HT1080 (cell line): ENCODE measurements around the gene MDC1. TPM values are rescaled to one million over a fixed set of nuclear protein-coding genes. Genes with fewer than 3 reads are reported as not detected.
A peak's percentile ranks its signal among the peaks of the same experiment; 100 is the strongest.

ENCODE experiments used
- DNase-seq: peaks from one replicate; pipeline ENCODE4 v3.0.0-alpha.2; 2015; ENCODE audit warnings: low read depth
- total RNA-seq: library from RNA; depleted of rRNA; stranded (reverse); fragments of >200 nt; shearing (Covaris generic); gene quantifications from 2 replicates; pipeline ENCODE4 v1.2.3, GENCODE V29; 2014

MDC1 gene
- total RNA-seq, 1 experiment from 2014 or later, result 12.9 TPM

DNA sequence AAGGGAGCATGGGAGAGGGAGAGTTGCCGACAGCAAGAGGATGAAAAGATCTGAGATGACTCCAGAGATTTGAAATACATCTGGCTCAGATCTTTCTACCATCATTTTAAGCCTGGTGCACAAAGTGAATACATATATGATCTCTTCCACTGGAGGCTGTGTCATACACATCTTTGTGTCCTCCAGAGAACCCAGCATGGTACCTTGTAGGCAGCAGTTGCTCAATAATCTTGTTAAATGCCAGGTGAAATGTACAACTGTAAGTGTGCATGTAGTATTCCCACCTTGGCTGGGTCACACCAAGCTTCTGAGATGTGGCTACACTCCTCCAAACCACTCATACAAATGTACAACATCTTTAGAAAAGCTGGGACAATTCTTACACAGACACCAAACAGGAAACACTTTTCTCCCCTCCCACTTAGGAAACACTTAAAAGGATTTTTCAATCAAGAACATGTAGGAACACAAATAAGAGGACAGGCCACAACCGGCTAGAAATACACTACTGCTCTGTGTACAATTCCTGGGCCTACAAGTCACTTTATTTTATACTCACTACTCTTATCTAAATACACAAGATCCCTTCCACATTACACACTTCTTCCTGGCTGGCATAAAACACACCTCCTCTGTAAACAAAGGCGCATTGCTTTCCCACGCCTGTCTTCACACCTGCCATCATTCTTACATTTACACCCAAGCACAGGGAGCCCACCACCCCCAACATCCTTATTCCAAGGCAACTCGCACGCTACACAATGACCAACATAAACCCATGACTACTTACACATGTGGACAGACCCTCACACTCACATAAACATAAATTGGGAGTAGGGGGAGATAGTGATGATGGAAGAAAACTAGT lies 31.1 kb upstream of the MDC1 start:
- DNase-seq, result peak; percentile 61

DNA sequence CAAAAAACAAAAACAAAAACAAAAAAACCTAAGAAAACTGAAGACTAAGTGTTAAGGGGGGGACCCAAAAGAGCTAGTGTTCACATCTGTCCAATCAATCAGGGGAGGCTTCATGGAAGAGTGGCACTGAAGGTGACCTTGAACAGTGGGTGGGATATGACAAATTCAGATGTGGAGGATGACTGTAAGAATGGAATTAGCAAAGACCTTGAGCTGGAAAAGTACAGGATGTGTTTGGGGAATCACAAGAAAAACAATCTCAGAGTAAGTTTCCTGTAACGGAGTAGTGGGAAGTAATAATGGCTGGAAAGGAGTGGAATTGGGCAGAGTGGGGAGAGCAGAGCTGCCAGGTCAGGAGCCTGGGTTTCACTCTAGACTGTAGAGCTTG lies 30.2 kb upstream of the MDC1 start:
- peak; percentile 78 for DNase-seq

DNA sequence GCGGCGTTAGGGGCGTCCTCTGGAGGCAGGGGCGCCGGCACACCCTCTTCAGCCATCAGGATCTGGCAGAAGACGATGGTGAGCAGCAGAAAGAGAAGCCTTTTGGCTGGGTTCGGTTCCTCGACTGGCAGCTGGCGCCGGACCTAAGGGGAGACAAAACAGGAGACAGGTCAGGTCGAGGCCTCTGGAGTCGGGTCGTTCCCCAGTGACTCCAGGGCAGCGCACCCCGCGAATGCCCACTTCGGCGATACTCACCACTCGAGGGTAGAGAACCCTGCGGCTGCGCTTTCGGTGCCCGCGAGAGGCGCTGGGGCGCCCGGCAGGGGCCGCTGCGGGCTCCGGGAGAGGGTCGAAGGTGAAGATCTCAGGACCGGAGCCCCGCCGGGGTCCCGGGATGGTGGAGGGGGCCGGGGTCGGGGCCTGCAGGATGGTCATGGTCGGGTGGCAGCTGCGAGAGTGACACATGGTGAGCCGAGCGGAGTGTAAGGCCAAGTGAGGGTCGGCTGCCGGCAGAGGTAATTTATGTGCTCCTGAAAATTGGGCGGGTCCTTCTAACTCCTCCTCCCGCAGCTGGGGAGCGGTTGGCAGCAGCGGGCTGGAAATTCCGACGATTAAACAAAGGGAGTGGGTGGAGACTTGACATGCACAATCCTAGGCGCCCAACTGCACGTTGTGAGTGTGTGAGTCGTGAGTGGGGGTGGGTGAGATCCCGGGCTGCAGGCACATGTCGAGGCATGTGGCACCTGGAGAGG lies 27.1 kb upstream of the MDC1 start, which contains the start of gene IER3:
Gene IER3, minus strand, starts transcription at position 494 of the 752 bp plus-strand sequence. Its CDS starts 29 bp downstream, at position 465.
- peak; percentile 96 for DNase-seq

DNA sequence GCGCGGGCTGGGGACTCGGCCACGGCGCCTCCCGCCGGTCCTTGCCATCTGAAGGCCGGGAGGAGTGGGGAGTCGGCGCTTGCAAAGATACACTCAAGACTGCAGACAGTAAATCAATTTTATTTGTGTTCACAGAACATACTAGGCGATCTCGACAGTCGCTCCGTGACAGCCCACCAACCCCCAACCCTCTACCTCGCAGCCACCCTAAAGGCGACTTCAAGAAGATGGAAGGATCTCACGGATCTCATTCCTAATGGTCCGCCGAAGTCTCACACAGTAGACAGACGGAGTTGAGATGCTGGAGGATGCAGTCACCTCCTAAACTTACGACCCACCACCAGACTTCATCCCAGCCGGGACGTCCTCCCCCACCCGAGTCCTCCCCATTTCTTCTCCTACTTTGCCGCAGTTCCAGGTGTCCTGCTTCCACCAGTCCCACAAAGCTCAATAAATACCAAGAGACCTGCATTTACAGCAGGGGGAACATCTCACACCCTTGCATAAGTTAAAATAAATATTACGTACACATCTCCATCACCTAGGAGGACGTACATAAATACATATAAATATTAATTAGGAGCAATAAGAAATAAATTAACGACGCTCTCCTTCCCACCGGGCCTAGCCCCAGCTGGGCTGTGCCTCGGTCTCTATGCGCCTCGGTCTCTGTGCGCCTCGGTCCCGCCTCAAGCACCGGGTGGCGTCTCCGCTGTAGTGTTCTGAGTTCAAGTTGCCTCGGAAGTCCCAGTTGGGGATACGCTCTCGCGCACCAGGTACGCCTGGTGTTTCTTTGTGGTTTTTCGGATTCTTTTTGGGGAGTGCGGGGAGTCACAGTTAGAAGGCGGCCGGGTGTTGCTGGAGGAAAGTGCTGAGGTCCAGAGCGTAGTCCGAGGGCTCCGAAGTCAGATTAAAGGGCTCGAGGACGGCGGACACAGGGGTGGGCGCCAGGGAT lies 26.3 kb upstream of the MDC1 start:
- DNase-seq, result no peak

DNA sequence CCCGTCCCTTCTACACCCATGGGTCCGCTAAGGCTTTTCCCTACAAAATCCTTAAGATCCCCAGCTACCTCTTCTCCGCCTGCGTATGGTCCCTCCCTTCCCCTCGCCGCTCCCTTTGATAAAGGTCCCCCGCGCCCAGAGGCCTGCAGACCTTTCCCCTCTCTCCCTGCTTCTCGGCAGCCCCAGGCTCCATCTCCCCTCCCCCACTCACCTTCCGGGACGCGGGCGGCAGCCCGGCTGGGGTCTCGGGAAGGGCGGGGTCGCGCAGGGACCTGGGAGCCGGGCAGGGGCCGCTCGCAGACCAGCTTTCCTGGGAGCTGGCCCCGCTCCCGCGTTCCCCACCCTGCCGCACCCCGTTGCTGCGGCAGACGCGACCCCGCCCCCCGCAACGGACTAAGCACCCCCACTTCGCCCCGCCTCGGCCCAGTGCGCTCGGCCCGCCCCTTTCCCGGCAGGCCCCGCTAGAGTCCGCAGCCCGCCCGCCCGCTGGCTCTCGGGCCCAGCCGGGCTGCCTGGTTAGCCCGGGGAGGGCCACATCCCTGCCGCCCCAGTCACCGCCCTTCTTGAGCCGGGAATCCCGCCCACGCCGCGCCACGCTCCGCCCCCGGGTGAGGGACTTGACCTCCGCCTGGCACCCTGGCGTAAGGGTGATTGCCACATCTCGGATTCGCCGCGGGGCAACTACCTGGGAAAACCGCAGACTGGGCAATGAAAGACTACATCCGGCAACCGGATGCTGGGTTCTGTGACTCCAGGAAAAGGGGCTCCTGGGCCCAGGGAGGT lies 25.4 kb upstream of the MDC1 start, which contains the start of gene FLOT1:
Gene FLOT1, minus strand, starts transcription at position 372 of the 783 bp plus-strand sequence. CDS start 498 bp downstream, outside the sequence.
- peak; percentile 98 for DNase-seq

DNA sequence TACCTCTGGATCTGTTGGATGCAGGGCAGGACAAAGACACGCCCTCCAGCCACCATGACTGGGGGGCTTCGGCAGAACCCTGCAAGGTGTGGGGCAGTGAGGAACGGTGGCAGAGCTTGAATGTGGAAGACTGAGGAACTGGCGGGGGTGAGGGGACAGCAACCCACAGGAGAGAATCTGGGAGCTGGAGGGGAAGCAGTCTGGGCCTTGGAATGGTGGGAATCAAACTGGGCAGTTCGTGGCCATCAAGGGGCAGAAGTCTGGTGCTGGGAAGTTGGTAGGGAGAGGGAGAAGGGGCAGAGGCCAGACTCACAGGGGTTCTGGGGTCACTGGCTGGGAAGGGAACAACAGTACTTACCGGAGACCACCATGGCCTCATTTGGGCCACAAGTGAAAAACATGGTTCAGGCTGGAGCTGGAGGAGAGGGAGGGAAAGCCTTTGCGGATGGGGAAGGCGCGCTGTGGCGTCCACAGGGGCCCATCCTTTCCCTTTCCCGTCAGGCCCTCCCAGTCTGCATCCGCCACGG lies 24.8 kb upstream of the MDC1 start:
- DNase-seq, result peak; percentile 48

DNA sequence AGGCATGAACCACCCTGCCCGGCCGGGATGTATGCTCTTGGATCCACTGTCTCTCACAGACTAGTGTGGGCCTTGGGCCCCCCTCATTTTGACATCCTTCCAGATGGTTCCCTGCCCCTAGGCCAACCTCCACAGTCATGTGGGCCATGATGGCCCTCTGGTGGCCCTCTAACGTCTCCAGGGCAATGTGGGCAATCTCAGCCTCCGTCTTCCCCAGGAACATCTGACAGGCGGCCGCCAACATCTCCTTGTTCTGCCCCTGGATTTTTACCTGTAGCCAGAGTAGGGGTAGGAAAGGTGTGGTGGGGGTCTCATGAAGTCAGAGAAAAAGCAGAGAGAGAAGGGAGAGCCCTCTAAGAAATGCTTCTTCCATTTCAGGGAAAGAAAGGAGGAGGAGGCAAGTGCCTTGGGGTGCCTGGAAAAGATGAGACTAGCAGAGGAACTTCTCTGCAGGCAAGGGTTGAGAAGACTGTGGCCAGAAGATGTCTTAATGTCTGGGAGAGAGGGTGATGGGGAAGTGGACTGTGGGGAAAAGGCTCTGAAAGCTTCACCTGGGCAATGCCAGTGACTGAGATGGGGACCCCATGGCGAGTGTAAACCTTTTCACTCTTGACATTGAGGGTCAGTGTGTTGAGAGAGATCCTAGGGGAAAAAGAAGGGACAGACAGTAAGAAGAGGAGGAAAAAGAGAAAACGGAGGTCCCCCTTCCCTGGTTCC lies 24.1 kb upstream of the MDC1 start:
- DNase-seq, result no peak

DNA sequence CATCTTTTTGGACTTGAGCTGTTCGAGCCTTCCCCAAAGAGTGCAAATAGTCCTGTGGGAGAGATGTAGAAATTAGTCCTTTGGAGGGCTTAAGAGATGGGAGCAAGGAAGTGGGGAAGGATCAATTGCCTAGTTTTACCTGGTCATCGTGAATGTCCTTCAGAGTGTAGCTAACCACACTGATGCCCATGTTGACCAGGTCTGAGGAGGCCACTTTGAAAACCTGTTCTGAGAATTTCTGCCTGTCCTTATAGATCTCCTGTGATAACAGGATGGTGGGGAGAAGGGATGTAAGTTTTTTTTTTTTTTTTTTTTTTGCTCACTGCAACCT lies 23.4 kb upstream of the MDC1 start:
- no peak for DNase-seq

DNA sequence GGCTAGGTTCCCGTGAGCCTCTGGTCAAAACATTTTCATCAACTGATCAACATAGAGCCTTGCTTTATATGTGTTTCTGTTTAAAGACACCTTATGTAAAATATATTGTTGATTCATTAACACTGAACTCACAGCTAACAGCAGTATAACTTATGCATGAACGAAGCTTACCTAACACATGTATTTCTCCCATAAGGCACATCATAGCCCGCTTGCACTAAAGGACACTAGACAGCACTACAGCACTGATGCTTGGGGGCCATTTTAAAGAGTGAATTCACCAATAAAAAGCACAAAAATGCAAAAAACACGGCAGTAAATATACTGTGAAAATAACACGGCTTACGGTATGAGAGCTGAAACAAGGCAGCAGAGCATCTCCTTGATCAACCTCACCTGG lies 21.5 kb upstream of the MDC1 start:
- no peak for DNase-seq

DNA sequence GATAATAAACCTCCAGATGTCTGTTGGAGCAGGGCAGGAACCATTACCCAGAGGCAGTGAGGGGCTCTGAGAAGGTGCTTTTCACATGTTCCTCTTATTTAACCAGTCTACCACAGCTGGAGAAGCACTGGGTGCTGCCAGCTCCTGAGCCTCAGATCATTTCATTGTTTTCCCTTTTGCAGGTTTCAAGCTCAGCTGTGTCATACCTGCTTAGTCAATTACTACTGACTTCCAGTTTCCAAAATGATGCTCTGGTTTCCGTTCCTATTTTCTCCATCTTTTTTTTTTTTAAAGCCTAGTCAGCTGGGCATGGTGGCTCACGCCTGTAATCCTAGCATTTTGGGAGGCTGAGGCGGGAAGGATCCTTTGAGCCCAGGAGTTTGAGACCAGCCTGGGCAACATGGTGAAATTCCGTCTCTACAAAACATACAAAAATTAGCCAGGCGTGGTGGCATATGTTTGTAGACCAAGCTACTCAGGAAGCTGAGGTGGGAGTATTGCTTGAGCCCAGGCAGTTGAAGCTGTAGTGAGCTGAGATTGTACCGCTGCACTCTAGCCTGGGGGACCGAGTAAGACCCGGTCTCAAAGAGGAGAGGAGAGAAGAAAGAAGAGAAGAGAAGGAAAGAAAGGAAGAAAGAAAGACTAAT lies 18.7 kb upstream of the MDC1 start:
- DNase-seq, result no peak

DNA sequence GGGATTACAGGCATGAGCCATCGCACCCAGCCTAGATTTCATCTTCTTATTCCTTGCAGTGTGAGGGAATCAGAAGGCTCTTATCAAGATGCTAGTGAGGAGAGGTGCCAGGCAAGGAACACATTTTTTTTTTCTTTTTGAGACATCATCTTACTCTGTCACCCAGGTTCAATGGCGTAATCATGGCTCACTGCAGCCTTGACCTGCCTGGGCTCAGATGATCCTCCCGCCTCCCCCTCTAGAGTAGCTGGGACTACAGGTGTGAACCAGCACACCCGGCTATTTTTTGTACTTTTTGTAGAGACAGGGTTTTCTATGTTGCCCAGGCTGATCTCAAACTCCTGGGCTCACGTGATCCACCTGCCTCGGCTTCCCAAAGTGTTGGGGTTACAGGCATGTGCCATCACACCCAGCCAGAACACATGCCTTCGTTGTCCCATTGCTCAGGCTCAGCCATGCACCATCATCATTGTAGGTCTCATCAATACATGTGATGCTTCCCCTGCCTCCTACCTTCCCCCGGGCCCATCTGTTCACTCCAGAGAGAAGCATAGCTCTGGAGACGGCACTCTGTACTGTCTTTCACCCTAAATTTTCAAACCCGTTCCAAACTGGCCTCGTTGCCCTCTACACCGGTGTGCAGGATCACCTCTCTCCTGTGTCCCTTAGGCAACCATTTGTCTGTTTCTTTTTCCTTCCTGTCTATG lies 15.3 kb upstream of the MDC1 start:
- no peak for DNase-seq

DNA sequence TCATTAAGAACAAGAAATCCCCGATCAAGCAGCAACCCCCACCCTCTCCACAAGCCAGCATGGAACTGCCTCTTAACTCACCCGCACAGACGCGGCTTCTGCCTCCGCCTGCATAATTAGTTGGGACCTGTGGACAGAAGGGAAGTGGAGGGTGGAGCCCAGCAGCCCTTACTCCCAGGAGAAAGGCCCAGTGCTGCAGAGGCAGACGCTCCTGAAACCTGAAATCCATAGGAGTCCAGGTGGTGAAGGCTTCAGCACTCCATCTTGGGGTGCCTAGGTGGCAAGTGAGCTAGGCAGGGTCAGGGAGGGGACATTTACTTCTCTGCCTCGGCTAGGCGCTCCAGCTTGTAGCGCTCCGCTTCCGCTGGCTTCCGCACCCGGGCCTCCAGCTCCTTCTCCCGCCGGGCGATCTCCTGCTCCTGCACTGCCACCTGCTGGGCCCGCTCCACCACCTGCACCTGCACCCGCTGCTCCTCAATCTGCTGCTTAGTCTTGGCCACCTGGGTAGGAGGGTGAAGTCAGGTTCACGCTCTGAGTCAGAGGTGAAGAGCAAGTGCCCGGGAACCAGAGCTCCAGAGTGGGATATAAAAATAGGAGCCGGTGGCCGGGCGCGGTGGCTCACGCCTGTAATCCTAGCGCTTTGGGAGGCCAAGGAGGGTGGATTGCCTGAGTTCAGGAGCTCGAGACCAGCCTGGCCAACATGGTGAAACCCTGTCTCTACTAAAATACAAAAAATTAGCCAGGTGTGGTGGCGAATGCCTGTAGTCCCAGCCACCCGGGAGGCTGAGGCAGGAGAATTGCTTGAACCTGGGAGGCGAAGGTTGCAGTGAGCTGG lies 13.7 kb upstream of the MDC1 start:
- DNase-seq, result peak; percentile 58

DNA sequence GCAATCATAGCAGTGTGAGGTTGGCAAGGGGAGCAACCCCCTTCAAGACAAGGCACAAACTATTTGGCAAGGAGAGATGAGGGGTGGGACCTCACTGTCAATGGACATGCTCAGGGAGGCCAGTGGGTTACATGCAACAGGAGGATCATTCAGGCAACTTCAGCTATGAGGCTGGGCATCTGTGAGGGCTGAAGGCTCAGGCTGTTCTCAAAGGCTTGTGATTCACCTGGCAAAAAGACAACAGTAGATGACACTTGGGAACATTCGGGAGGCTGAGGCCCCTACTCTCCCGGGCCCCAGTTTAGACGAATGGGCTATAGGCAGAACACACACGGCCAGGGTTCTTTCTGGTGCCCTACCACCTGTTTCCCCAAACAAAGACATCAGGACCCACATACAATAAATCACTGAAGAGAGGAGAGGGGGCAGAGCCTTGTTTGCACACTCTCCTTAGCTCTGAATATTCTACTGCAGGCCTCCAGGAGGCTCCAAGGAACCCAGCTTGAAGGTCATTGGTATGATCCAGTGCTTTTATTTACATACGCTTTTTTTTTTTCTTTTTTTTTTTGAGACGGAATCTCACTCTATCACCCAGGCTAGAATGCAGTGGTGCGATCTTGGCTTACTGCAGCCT lies 11.0 kb upstream of the MDC1 start:
- no peak for DNase-seq

DNA sequence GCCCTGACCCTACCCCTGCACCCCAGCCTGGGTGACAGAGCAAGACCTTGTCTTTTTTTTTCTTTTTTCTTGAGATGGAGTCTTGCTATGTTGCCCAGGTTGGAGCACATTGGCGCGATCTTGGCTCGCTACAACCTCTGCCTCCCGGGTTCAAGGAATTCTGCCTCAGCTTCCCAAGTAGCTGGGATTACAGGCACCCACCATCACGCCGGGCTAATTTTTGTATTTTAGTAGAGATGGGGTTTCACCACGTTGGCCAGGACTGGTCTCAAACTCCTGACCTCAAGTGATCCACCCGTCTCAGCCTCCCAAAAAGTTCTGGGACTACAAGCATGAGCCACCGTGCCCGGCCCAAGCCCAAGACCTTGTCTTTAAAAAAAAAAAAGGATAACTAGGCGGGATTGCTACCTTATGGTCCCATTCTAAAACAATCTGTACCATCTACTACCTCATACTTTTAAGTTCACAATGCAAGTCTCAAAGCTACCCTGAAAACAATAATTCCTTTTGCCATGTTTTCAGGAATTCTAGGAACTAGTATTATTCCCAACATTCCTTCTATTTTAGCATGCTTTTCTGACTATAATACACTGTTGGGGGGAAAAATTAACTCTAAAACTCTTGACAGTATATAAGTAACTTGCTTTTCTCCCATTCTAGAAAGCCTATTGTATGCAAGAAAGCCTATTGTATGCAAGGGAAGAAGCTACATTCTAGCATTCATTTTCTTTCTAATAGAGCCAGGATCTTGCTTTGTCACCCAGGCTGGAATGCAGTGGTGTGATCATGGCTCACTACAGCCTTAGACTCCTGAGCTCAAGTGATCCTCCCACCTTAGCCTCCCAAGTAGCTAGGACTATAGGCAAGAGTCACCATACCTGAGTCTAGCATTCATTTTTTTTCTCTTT lies 9.7 kb upstream of the MDC1 start:
- no peak for DNase-seq

DNA sequence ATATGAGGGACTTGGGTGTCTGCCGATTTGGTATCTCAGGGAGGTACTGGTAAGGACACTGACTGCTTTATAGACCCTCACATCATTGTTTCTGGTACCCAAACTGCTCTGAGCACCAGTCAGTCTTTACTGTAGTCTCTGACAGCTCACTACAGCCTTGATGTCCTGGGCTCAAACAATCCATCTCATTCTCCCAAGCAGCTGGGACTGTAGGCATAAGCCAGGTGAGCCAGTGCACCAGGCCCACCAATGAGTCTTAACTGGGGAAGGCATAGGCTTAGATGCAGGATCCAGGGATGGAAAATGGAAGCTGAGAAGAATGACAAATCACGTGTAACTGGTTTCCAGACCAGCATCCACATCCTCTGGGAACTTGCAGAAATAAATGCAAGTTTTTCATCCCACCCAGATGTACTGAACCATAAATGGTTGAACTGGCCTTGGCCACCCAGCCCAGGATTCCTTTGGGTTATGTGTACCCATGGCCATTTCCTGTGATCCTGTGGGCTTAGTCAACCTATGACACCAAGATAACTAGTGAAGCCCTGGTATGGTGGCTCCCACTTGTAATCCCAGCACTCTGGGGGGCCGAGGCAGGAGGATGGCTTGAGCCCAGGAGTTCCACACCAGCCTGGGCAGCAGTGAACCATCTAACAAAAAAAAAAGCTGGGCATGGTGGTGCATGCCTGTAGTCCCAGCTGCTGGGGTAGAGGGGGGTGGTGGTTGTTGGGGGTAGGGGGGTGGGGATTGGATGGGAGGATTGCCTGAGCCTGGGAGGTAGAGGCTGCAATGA lies 8.8 kb upstream of the MDC1 start:
- peak; percentile 79 for DNase-seq
